ENCODE results near the gene FOXN3. TPM values are rescaled to one million over a fixed set of nuclear protein-coding genes. Genes with fewer than 3 reads are reported as not detected.

The FOXN3 gene
- total RNA-seq, 1 donor from 2014 or later: 64.3 TPM

DNA sequence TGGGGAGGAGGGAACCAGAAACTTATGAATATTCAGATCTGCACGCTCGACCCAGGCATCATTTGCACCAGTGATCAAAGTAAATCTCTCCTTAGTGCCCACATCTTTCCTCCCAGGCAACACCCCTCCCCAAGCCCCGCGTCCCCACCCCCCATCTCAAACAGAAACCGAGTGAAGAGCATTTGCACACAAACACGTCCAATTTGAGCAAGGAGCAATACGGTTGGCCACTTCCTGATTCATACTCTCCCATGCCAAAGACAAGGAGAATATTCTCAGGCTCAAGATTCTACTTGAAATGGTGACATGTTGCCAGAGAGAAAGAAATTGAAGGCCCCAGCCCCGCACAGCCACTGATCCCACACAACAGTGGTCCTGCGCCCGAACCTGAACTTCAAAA lies 7.1 kb downstream of the FOXN3 start:
- no peak for DNase-seq (ENCODE audit: low spot score)

DNA sequence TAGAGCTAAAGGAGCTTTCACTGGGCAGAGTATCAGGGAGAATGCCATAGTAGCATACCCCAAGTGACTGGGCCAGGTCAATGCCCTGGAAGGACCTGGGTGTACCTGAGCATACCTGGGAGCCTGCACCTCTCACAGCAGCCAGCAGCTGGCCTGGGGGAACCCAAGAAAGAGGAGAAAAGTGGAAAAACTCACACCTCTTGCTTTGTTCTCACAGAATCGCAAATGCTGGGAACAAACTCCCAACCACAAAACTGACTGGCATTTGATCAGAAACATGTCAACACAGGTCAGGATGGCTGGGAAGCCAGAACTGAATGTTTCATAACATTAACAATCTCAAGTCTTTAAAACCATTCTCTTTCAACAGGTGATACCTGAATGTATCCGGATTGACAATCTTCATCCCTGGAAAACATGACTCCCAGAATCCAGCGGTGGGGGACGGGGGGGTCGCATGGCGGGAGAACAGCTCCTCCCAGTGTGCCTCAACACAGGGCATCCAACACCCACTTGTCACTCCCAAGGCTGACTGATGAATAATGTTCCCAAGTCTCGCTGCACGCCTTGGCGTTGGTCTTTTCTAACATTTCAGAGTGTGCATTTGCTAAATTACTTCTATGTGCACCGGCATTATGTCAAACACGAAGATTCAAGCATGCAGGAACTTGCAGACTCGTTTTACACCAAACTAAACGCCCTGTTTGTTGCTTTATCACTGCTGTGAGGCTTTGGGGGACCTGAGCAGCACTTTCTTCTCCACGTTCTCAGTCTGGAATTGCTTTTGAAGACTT lies 7.9 kb downstream of the FOXN3 start:
- peak; percentile 56 for DNase-seq (ENCODE audit: low spot score)

DNA sequence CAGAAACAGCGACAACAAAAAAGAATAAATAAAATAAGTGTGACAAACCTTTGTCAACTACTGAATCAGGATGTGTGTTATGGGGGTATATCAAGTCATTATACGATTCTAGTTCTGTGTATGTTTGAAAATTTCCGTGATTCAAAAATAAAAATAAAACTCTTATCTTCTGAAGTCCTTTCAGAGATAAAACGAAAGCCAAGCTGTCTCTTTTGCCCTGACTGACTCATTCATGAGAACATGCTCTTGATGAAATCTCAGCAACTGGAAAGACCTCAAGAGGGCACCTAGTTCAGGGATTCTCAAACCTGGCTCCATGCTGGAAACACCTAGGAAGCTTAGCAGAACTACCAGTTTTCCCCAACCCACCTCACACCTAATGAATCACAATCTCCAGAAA lies 9.2 kb downstream of the FOXN3 start:
- peak; percentile 66 for DNase-seq (ENCODE audit: low spot score)

DNA sequence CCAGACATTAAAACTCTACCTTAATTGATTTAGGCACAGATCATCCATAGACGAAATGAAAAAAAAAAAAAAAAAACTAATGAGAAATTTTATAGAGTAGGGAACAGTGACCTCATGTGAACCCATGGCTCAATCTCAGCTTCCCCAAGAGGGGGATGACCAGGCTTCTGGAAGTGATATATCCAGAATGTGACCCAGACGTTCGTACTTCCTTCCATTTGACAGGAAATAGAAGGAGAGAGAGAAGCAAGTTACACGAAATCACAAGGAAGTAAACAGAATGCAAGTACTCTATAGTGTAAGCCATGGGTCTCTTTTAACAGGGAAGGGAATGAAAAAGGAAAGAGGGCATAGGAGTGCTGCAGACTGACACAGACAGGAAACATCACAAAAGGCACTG lies 10.1 kb downstream of the FOXN3 start:
- no peak for DNase-seq (ENCODE audit: low spot score)

DNA sequence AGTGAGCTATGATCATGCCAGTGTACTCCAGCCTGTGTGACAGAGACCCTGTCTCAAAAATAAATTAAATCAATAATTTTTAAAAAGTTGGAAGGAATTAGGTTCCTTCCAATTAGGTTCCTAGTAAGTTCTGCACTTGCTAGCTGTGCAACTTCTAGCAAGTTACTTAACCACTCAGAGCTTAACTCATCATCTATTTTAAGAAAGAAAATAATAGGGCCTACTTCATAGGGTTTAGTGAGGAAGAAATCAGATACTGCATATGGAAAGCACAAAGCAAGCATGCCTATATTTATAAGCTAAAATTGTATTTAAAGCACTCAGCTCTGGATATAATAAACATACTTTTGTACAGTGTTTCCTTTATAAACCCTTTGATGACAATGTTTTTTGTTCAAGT lies 10.7 kb downstream of the FOXN3 start:
- DNase-seq (ENCODE audit: low spot score): no peak

DNA sequence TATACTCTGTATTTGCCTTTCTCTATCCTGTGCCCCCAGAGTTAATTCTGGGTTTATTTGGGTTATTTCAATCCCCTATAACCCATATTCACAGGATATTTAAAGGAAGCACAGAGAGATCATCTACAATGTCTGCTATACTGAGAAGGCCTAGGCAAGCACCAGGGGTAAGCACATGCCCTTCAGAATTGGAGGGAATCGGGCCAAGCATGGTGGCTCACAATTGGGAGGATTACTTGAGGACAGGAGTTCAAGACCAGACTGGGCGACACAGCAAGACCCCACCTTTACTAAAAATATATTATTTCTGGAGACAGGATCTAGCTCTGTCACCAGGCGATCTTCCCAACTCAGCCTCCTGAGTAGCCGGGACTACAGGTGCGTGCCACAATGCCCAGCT lies 11.3 kb downstream of the FOXN3 start:
- DNase-seq (ENCODE audit: low spot score): no peak

DNA sequence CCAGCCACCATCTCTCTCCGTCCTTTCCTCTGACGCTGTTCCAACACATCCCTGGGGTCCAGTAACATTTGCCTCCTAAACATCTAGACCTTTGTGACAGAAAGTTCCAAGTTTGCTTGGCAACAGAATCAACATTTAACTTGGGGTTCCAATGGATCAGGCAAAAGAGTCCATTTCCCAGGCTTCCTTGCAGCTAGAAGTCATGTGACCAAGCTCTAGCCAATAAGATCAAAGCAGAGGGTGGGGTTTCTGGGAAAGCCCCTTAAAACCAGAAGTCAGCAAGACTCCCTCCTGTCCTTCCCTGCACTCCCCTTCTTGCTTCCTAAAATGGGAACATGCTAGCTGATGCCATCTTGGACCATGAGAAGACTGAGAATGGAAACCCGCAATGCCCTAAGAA lies 14.7 kb downstream of the FOXN3 start:
- DNase-seq (ENCODE audit: low spot score): no peak

DNA sequence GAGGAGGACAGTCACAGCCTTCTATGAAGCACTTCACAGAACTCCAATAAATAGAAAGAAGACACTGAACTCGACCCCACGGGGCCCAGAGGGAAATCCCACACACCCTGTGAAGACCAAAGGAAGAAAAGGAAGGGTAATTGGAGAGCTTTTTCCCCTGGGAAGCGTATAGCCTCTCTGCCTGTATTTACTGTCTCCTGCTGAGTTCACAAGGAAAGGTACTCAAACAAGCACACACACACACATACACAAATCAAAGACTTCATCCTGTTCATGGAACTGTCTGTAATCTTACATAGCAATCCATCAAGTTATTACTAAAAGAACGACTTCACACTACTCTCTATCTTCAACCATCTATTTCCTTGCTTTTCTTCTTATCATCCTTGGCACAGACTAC lies 15.3 kb downstream of the FOXN3 start:
- DNase-seq (ENCODE audit: low spot score): no peak

DNA sequence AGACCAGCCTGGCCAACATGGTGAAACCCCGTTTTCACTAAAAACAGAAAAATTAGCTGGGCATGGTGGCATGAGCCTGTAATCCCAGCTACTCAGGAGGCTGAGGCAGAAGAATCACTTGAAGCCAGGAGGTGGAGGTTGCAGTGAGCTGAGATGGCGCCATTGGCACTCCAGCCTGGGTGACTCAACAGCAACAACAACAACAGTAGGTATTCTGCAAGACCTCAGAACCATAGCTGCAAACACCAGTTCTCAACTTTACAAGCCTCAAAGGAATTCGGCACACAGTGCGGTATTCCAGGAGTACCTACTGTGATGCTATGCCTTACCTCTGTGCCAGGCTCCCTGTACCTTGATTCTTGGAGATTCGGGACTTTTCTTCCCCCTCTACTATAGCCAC lies 15.8 kb downstream of the FOXN3 start:
- DNase-seq (ENCODE audit: low spot score): no peak

DNA sequence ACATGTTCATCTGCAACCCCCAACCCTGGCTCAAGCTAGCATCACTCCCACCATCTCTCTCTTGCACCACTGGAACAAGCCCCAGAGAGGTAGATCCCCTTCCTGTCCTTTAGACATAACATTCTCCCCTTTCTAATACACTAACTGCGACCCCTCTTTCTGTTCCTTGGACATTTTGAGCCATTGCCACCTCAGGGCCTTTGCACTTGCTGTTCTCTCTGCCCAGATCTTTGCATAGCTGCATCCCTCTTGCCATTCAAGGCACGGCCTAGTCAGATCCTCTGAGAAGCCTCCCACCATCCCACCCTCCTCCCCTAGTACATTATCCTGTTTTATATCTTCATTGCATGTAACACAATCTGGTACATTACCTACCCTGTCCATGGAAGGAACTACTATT lies 16.5 kb downstream of the FOXN3 start:
- no peak for DNase-seq (ENCODE audit: low spot score)

DNA sequence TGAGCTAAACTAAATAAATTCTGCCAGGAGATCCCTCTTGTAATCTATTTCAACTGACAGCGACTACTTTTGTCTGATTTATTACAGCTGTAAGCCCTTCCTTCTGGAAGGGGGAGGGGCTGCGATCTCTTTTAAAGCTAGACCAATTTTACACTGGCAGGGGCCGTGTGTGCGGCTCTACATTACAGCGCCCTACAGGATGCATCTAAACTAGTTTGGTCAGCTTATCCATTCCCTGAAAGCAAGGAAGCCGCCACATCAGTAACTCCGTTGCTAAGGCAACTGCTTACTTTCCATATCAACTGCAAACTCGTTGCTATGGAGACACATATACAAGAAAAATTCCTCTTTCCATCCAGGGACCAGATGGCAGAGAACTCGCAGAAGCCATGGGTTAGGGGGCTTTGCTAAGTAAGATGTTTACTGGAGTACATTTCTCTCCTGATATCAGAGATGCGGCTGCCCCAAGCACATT lies 17.4 kb downstream of the FOXN3 start:
- peak; percentile 97 for DNase-seq (ENCODE audit: low spot score)

DNA sequence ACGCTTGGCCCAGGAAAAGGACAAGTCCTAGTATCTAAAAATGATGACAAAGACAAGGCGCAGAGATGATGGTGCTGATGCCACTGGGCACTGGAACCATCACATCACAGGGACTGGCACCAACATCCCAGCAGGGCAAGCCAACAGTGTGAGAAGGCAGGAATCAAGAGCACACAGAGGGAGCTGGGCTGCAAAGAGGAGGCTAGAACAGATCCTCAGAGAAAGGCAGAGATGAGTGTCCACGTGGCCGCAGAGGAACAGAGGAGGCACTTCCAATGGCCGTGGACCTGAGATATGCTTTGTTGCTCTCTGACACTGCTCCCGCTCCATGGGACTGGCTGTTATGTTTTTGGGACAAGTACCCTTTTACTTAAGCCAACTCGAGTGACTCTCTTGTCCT lies 17.9 kb downstream of the FOXN3 start:
- no peak for DNase-seq (ENCODE audit: low spot score)

DNA sequence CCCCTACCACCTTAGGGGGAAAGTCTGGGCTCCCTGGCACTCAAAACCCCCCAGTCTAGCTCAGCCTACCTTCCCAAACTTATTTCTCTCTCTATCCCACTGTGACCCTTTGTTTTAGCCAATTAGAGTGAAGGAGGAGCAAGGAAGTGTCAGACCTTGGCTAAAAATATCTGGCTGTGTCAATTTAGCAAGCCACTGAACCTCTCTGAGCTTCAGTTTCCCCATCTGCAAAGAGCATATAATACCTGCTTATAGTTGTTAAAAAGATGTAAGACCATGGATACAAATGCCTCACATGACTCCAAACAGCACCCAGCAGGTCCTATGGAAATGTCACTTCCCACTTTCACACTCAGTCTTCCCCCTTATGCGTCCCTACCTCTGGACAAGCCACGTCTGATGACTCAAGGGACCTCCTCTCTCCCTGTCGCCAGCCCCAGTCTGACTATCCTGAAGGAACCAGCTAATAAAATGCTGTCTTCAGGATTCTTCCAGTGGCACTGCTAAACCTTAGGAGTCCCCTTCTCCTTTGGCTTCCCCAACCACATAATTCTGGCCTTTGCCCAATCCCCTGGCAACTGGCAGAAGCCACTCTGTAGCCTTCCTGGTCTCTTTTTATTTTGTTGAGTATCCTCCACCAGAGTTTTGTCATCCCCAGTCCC lies 19.3 kb downstream of the FOXN3 start:
- no peak for DNase-seq (ENCODE audit: low spot score)

DNA sequence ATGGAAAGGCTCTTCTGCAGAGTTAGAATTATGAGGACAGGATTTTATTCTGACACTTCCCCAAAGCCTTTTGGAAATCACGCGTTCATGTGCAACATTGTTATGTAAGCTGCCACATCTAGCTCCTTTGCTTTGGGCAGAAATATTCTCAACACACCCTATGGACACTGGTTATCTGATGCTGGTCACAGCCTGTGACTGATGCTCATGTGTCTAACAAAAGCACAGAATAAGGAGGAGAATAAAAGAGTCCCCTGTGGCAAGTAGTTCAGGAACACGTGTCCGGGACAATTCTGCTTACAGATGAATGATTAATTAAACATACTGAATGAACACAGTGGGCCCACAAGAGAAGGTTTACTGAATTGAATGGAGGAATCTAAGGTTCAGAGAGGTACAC lies 22.1 kb downstream of the FOXN3 start:
- no peak for DNase-seq (ENCODE audit: low spot score)

DNA sequence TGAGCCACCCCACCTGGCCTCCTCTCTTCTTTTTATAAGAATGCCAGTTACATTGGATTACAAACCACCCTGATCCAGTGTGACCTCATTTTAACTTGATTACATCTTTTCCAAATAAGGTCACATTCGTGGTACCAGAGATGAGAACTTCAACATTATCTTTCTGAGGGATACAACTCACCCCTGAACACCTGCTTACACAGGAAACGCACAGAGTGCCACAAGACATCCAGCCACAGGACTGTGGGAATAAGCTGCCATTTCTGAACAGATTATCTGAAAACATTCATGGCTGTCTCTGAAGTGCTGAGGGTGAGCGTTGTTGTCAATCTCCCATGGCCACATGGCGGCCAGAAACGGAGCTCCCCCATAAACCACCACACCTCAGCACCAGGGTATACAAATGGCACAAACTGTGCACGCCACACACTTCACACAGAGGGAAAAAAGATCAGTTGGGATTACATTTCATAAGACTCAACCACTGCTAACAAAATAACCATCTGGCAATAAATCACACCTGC lies 23.7 kb downstream of the FOXN3 start:
- no peak for DNase-seq (ENCODE audit: low spot score)

DNA sequence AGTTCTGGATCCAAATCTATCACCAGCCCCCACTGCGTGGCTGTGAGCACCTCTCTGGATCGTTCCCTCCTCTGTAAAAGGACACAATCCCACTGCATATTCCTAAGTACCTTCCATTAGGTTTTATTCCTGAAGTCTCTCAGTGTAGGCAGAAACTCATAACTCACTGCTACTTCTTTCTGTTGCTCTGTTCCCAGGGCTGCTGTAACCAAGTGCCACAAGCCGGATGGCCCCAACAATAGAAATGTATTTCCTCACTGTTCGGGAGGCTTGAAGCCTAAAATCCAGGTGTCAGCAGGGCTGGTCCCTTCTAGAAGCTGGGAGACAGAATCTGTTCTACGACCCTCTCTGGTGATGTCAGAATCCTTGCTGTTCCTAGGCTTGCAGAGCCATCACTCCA lies 24.9 kb downstream of the FOXN3 start:
- no peak for DNase-seq (ENCODE audit: low spot score)

DNA sequence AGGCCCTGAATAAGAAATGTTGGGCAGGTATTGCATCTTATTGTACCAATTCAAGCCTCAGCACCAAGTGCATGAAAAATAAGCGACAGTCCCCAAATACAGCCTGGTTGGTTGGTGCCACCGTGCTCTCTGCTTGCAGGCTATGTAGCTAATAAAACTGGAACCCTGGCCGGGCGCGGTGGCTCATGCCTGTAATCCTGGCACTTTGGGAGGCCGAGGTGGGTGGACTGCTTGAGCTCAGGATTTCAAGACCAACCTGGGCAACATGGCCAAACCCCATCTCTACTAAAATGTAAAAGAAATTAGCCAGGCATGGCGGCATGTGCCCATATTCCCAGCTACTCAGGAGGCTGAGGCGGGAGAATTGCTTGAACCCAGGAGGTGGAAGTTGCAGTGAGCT lies 25.5 kb downstream of the FOXN3 start:
- no peak for DNase-seq (ENCODE audit: low spot score)

DNA sequence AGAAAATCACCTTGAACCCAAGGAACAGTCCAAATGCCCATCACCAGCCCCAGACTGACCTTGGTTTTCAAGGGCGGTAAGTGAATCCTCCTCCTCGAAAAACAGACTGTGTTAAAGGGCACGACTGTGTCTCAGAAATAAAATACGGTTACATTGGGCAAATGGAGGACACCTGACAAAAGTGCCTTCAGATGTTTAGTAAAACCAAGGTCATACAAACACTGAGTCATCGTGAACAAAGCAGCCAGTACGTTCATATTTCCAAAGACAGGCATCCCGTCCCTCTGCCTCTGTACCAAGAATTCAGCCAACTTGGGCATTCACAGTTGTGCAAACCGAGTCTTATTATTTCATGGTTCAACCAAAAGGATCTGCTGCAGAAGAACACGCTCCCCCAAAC lies 25.9 kb downstream of the FOXN3 start:
- no peak for DNase-seq (ENCODE audit: low spot score)

DNA sequence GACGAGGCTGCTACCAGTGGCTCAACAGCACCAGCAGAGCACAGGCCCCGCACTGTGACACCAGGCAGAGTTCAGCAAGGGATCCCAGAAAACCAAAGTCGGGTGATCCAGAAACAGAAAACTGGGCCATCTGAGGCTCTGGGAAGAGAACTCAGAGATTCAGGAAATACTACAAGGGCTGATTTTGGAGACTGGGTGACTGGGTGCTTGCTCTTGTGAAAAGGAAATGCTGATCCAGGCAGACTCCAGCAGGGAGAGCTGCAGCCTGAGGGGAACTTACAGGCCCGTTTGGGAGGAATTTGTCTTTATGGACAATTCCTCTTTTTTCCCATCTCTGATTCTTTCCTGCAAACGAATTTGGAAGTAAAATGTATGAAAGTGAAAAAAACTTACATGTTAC lies 28.2 kb downstream of the FOXN3 start:
- no peak for DNase-seq (ENCODE audit: low spot score)

DNA sequence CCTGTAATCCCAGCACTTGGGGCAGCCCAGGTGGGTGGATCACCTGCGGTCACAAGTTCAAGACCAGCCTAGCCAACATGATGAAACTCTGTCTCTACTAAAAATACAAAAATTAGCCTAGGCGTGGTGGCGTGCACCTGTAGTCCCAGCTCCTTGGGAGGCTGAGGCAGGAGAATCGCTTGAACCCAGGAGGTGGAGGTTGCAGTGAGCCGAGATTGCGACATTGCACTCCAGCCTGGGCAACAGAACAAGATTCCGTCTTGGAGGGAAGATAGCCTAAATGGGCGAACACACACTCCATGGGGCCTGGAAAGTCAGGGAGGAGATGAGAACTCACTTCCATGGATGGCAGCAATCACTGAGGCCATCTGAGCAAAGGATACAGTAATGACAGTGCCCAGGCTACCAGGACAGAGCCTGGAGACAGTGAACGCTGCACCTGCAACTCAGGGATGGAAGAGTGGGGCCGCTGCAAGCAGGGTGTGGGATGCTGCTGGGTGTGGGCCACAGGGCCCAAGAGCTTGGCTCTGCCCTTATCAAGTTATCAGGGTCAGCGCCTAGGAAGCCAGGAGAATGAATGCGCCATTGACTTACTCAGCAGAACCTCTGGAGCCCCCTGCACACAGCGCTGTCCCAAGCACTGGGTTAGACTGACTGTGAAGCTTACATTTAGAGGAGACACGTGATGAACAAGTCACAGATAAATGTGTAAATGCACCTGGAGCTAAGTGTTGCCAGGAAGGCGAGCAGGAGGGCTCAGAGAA lies 28.9 kb downstream of the FOXN3 start:
- DNase-seq (ENCODE audit: low spot score): no peak

DNA sequence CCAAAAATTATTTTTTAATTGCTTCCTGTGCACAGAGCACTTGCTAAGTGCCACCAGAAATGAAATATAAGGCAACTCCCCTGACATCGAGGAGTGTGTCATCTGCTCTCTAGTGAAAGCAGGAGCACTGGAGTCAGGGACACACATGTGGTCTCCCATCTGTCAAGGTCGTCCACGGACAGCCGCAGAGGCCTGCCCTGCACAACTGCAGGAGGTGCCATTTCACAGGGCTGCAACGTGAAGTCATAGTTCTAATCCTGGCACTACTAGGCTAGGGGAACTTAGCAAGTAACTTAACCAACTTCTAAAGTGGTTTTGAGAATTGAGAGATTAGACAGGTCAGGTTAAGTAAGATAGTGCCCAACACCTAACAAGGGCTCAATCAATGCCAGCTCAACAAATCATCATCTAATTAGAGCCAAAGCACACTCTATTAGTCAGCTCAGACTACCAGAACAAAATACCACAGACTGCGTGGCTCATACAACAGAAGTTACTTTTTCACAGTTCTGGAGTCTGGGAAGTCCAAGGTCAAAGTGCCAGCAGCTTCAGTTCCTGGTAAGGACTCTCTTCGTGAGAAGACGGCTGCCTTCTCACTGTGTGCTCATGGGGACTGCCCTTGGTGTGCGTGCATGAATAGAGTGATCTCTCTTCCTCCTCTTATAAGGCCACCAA lies 30.7 kb downstream of the FOXN3 start:
- no peak for DNase-seq (ENCODE audit: low spot score)

DNA sequence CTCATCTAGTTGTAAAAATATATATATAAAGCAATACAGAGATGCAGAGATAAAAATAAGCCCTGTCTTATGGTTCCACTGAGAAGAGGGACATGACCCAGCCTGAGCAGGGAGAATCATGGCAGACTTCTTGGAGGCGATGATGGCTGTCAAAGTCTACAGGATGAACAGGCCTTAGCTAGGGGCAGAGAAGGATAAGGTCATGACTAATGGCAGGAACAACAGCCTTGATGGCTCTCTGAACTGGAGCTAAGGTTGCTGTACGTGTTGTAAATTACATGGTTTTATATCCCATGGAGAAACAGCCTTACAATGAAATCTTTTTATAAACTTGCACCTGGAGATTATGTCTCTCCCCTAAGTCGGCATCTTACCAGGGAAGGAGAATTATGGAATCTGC lies 32.4 kb downstream of the FOXN3 start:
- no peak for DNase-seq (ENCODE audit: low spot score)
